Endothelial cell of umbilical vein (primary cell): ENCODE measurements around the gene PIBF1. TPM values are rescaled to one million over a fixed set of nuclear protein-coding genes. Genes with fewer than 3 reads are reported as not detected.

ENCODE experiments used
- BruUV-seq: library from RNA; stranded (reverse); fragments of 400-500 nt; replicated peaks from 2 replicates; lab custom pipeline; 2021; lab: Mats Ljungman, UMichigan
- CTCF ChIA-PET: fragments of 300-600, 350-600 bp; sonication (Branson Sonifier 250); formaldehyde crosslinking; loops from one replicate; lab custom pipeline; 2021; ENCODE audit warnings: antibody characterized with exemption, inconsistent platforms; lab: Charles Lee
- POLR2A ChIA-PET: fragments of 300-600, 350-600 bp; sonication (Branson Sonifier 250); formaldehyde crosslinking; loops from one replicate; lab custom pipeline; 2021; ENCODE audit warnings: antibody characterized with exemption, inconsistent platforms; lab: Charles Lee
- DNase-seq: peaks from one replicate; pipeline ENCODE4 v3.0.0-alpha.2; 2011; ENCODE audit warnings: low read depth, low spot score
- FAIRE-seq: peaks from 2 replicates; lab custom pipeline; 2011; peaks lifted over from hg19 to GRCh38; lab: Jason Lieb, UNC
- H2AFZ ChIP-seq: 2 replicates; pipeline ENCODE4 v1.6.0; 2012; ENCODE audit warnings: low read depth, low read length, control low read depth, inconsistent platforms
- H3K27ac ChIP-seq: 2 replicates; pipeline ENCODE4 v1.5.1; 2011; ENCODE audit warnings: low read depth, mild to moderate bottlenecking, control low read depth, low read length, moderate library complexity; ENCODE audit not compliant: insufficient read depth
- H3K27me3 ChIP-seq, 2 experiments: 2 replicates each; pipeline versions ENCODE4 v1.6.0 to v1.6.1; 2011; ENCODE audit warnings: low read length in 2 of 2, mixed read lengths in 1 of 2; ENCODE audit not compliant: control insufficient read depth in 2 of 2, insufficient read depth in 2 of 2
- H3K36me3 ChIP-seq, 2 experiments: 2 replicates in 1 of 2; 3 replicates in 1 of 2; pipeline ENCODE4 v1.5.1; 2011; ENCODE audit warnings: low read length in 2 of 2, mild to moderate bottlenecking in 1 of 2, moderate library complexity in 1 of 2; ENCODE audit not compliant: control insufficient read depth in 2 of 2, insufficient read depth in 2 of 2; ENCODE audit errors: extremely low read depth in 1 of 2
- H3K4me1 ChIP-seq: 3 replicates; pipeline ENCODE4 v1.5.1; 2011; ENCODE audit warnings: mild to moderate bottlenecking, low read length; ENCODE audit not compliant: control insufficient read depth, insufficient read depth; ENCODE audit errors: extremely low read depth
- H3K4me2 ChIP-seq: 2 replicates; pipeline ENCODE4 v1.6.1; 2011; ENCODE audit warnings: low read length, control low read depth, mixed read lengths; ENCODE audit not compliant: insufficient read depth
- H3K4me3 ChIP-seq, 3 experiments: fragments of 200-600 bp in 1 of 3; sonication (generic), shearing (Covaris generic) in 1 of 3; replicated peaks in 1 of 3; 2 replicates each; pipeline ENCODE4 v1.5.1; 2011 to 2016; ENCODE audit warnings: control low read depth in 3 of 3, low read length in 3 of 3, mild to moderate bottlenecking in 2 of 3, inconsistent platforms in 1 of 3, low read depth in 1 of 3, moderate library complexity in 1 of 3; ENCODE audit not compliant: insufficient read depth in 1 of 3
- H3K79me2 ChIP-seq: 2 replicates; pipeline ENCODE4 v1.6.0; 2012; ENCODE audit warnings: low read length, inconsistent platforms; ENCODE audit not compliant: control insufficient read depth, insufficient read depth
- H3K9ac ChIP-seq: replicated peaks from 2 replicates; pipeline ENCODE3; 2011; ENCODE audit warnings: low read length, control low read depth; ENCODE audit not compliant: insufficient read depth; ENCODE audit errors: extremely low read depth
- H3K9me1 ChIP-seq: replicated peaks from 3 replicates; pipeline ENCODE4 v1.6.0; 2011; ENCODE audit warnings: mild to moderate bottlenecking, low read length; ENCODE audit not compliant: control insufficient read depth, insufficient read depth; ENCODE audit errors: extremely low read depth
- H3K9me3 ChIP-seq: replicated peaks from 2 replicates; pipeline ENCODE4 v1.5.1; 2012; ENCODE audit warnings: low read length, inconsistent platforms; ENCODE audit not compliant: control insufficient read depth, insufficient read depth
- H4K20me1 ChIP-seq: replicated peaks from 2 replicates; pipeline ENCODE3; 2011; ENCODE audit warnings: mild to moderate bottlenecking, low read length; ENCODE audit not compliant: control insufficient read depth, insufficient read depth; ENCODE audit errors: extremely low read depth
- EZH2 ChIP-seq: IDR thresholded peaks from 2 replicates; pipeline ENCODE4 v1.6.1; 2012; ENCODE audit warnings: borderline replicate concordance, low read depth, mild to moderate bottlenecking, moderate library complexity, low read length, inconsistent platforms; ENCODE audit not compliant: severe bottlenecking
- FOS ChIP-seq: IDR thresholded peaks from 2 replicates; pipeline ENCODE4 v1.6.1; 2011; ENCODE audit warnings: mild to moderate bottlenecking, low read length, moderate library complexity, borderline replicate concordance; ENCODE audit not compliant: insufficient read depth
- GATA2 ChIP-seq: IDR thresholded peaks from 2 replicates; pipeline ENCODE4 v1.7.0; 2011; ENCODE audit warnings: low read depth, mild to moderate bottlenecking, moderate library complexity, mixed read lengths, low read length; ENCODE audit not compliant: insufficient read length, insufficient read depth
- JUN ChIP-seq: IDR thresholded peaks from 2 replicates; pipeline ENCODE4 v1.6.1; 2011; ENCODE audit warnings: borderline replicate concordance, low read depth; ENCODE audit not compliant: insufficient read length, insufficient read depth
- MYC ChIP-seq: IDR thresholded peaks from one replicate; pipeline ENCODE4 v1.6.1; 2011; ENCODE audit warnings: mild to moderate bottlenecking, low read depth, low read length
- POLR2A ChIP-seq: IDR thresholded peaks from 2 replicates; pipeline ENCODE4 v1.6.1; 2012; ENCODE audit warnings: low read depth, mild to moderate bottlenecking, control low read depth, low read length
- POLR2AphosphoS5 ChIP-seq: IDR thresholded peaks from 2 replicates; pipeline ENCODE4 v1.6.1; 2012; ENCODE audit warnings: low read depth, mild to moderate bottlenecking, control low read depth, low read length, moderate library complexity; ENCODE audit not compliant: insufficient read depth
- dilution Hi-C: fragments of 300-500 bp; cut with MboI; formaldehyde crosslinking; loops from one replicate; pipeline ENCODE4 v1.15.0; 2019; ENCODE audit warnings: low sequenced_read_pairs; ENCODE audit not compliant: extremely low pct_ligation_motif_present
- intact Hi-C: fragments of 100-400 bp; cut with micrococcal nuclease; formaldehyde crosslinking; loops from one replicate; pipeline ENCODE4 v1.10.0; 2022
- polyA plus RNA-seq, 4 experiments: library from polyadenylated mRNA; depleted of rRNA in 3 of 4; stranded (reverse) in 3 of 4; unstranded in 1 of 4; fragments of >200 nt; gene quantifications; 2 replicates each; pipeline versions ENCODE4 v1.2.1 to v1.2.3, GENCODE V29; 2011 to 2012; ENCODE audit warnings: missing spikeins in 1 of 4
- total RNA-seq: library from RNA; stranded (reverse); gene quantifications from 2 replicates; pipeline ENCODE4 v1.2.3, GENCODE V29; 2021
- TF ChIP-seq, protein P1 (sequence below), 2 donors: IDR thresholded peaks; 1 replicate in 1 of 2; 2 replicates in 1 of 2; pipeline ENCODE4 v1.5.1; 2011; ENCODE audit warnings: low read length in 2 of 2, mild to moderate bottlenecking in 2 of 2, moderate library complexity in 2 of 2, control low read depth in 1 of 2, inconsistent platforms in 1 of 2, low read depth in 1 of 2; ENCODE audit not compliant: insufficient read depth in 1 of 2; ENCODE audit errors: extremely low read depth in 1 of 2
- TF ChIP-seq, protein P2 (sequence below): IDR thresholded peaks from 2 replicates; pipeline ENCODE4 v1.6.1; 2011; ENCODE audit not compliant: insufficient read depth, insufficient read length

The PIBF1 gene
- total and polyA plus RNA-seq, 2 donors (not counting 3 experiments of a cell fraction or from before 2014, with no cell fraction given), result 1.4 to 18.4 TPM

DNA sequence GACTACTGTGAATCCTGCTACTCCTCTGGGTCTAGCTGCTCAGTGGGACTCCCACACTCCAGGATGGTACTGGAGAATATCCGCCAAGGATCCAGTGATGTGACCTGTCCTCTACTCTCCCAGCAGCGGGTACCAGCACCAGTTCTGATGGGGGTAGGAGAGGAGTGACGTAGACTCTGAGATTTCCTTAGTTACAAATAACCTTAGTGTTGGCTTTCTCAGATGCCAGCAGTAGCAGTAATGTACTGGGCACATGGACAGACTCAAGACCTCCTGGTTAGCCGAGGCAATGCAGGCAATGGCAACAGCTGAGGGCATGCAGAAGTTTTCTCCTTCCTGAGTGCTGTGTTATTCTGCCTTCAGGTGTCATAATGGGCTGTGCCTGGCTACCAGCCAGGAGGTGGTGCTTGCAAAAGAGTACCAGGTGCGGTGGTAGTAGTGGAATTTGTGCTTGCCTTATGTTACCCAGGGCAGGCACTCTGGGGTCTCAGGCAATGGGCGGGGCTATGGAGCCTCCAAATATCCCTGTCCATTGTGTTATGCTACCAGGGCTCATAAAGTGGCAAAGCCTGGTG, 171.5 kb downstream of the PIBF1 start:
- Histone ChIP-seq H3K4me2 (no peak overlapping the region), H3K9me1 (no peaks in the 10 kb centered on the region), H3K27me3 (no peaks in the 10 kb centered on the region), H3K4me3 (no peak overlapping the region), H3K79me2 (no peaks in the 10 kb centered on the region), H4K20me1 (no peaks in the 10 kb centered on the region), H3K4me1 (no peaks in the 10 kb centered on the region), H3K9ac (no peak overlapping the region), H2AFZ (no peak overlapping the region), H3K9me3 (no peaks in the 10 kb centered on the region), H3K36me3 (no peaks in the 10 kb centered on the region), H3K27ac (no peak overlapping the region)
- FAIRE-seq, result no peak
- CTCF ChIA-PET, result no interaction called here
- TF ChIP-seq, protein P1, sequence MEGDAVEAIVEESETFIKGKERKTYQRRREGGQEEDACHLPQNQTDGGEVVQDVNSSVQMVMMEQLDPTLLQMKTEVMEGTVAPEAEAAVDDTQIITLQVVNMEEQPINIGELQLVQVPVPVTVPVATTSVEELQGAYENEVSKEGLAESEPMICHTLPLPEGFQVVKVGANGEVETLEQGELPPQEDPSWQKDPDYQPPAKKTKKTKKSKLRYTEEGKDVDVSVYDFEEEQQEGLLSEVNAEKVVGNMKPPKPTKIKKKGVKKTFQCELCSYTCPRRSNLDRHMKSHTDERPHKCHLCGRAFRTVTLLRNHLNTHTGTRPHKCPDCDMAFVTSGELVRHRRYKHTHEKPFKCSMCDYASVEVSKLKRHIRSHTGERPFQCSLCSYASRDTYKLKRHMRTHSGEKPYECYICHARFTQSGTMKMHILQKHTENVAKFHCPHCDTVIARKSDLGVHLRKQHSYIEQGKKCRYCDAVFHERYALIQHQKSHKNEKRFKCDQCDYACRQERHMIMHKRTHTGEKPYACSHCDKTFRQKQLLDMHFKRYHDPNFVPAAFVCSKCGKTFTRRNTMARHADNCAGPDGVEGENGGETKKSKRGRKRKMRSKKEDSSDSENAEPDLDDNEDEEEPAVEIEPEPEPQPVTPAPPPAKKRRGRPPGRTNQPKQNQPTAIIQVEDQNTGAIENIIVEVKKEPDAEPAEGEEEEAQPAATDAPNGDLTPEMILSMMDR (IDR thresholded peaks at IDR 0.05; ENCODE audit: extremely low read depth in 1 of 2, insufficient read depth in 1 of 2, low read depth in 1 of 2, low read length in 2 of 2), result no peak
- TF ChIP-seq POLR2AphosphoS5 (no peak), FOS (no peak), JUN (no peak), MYC (no peak), EZH2 (no peak), GATA2 (no peak), POLR2A (no peak)
- TF ChIP-seq, protein P2, sequence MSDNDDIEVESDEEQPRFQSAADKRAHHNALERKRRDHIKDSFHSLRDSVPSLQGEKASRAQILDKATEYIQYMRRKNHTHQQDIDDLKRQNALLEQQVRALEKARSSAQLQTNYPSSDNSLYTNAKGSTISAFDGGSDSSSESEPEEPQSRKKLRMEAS, result no peak
- no TSS peak for BruUV-seq
- DNase-seq, result no peak
- intact Hi-C loops (no loop called here), dilution Hi-C loops (no loop called here)
- POLR2A ChIA-PET, result no interaction called here
